ENCODE data around the gene CDAN1. TPM values are rescaled to one million over a fixed set of nuclear protein-coding genes. Genes with fewer than 3 reads are reported as not detected.

CDAN1 gene
- total and polyA plus RNA-seq, 3 donors from 2014 or later, result 17.1 to 43.5 (median 27.5) TPM

GRCh38 chr15:42742149-42742548 is 5.2 kb upstream of the CDAN1 start:
- H3K27me3 ChIP-seq, result no peaks in the 10 kb centered on the region
- H3K4me3 ChIP-seq, result no peak overlapping the region
- H3K36me3 ChIP-seq (ENCODE audit: low read depth, missing control alignments), result no peaks in the 10 kb centered on the region
- intact Hi-C loops (cut with DNase I; ENCODE audit: low total_unique reads), result no loop called here
- no peak for DNase-seq
- H3K27ac ChIP-seq, result no peak overlapping the region
- 72 to 78% methylated on average over 4 of the region's 4 CpGs for WGBS, 2 donors
- H3K9me3 ChIP-seq, result no peaks in the 10 kb centered on the region
- no peak for TF ChIP-seq CTCF (IDR thresholded peaks at IDR 0.05)
- no peak for TF ChIP-seq POLR2A (IDR thresholded peaks at IDR 0.05)
- H3K4me1 ChIP-seq, result no peaks in the 10 kb centered on the region

- 76 to 82% methylated on average over 2 of the region's 2 CpGs for WGBS, 2 donors
- TF ChIP-seq CTCF (IDR thresholded peaks at IDR 0.05), result no peak
- TF ChIP-seq POLR2A (IDR thresholded peaks at IDR 0.05), result no peak
- Histone ChIP-seq H3K36me3 (ENCODE audit: low read depth, missing control alignments) (no peaks in the 10 kb centered on the region), H3K4me1 (no peaks in the 10 kb centered on the region), H3K27me3 (no peaks in the 10 kb centered on the region), H3K9me3 (no peaks in the 10 kb centered on the region), H3K4me3 (no peak overlapping the region), H3K27ac (no peak overlapping the region)
- intact Hi-C loops (cut with DNase I; ENCODE audit: low total_unique reads), result no loop called here
- no peak for DNase-seq
Measured at GRCh38 chr15:42741710-42742109, 4.8 kb upstream of the CDAN1 start.

- H3K4me1 ChIP-seq, result peaks cover 11% of the 10 kb centered on the region
- H3K9me3 ChIP-seq, result no peaks in the 10 kb centered on the region
- H3K4me3 ChIP-seq, result peak overlapping the region; percentile 80 to 87
- H3K36me3 ChIP-seq (ENCODE audit: low read depth, missing control alignments), result no peaks in the 10 kb centered on the region
- no peaks in the 10 kb centered on the region for H3K27me3 ChIP-seq
- H3K27ac ChIP-seq, result peak overlapping the region; percentile 76 to 96
- TF ChIP-seq POLR2A (IDR thresholded peaks at IDR 0.05) (no peak), CTCF (IDR thresholded peaks at IDR 0.05) (peak in 1 of 3 experiments; percentile 4)
- no peak for DNase-seq
- intact Hi-C loops (cut with DNase I; ENCODE audit: low total_unique reads), result loop anchor here (10.0 kb wide), 1 partner anchor 187 kb away; the partner anchor contains the start of gene TTBK2
- WGBS, 2 donors, result 60 to 64% methylated on average over 21 of the region's 21 CpGs
Measured at GRCh38 chr15:42737529-42738328, 801 bp upstream of the CDAN1 start.

- Histone ChIP-seq H3K27me3 (no peaks in the 10 kb centered on the region), H3K9me3 (no peaks in the 10 kb centered on the region), H3K27ac (peak overlapping the region; percentile 76 to 96), H3K4me3 (peak overlapping the region; percentile 80 to 87), H3K4me1 (peaks cover 11% of the 10 kb centered on the region), H3K36me3 (ENCODE audit: low read depth, missing control alignments) (no peaks in the 10 kb centered on the region)
- intact Hi-C loops (cut with DNase I; ENCODE audit: low total_unique reads), result loop anchor here (10.0 kb wide), 1 partner anchor 189 kb away; the partner anchor contains the start of gene TTBK2
- DNase-seq, result no peak
- TF ChIP-seq POLR2A (IDR thresholded peaks at IDR 0.05) (no peak), CTCF (IDR thresholded peaks at IDR 0.05) (no peak)
- 1% methylated on average over 29 of the region's 55 CpGs; no CpG with 5 or more reads in 1 of the 2 donors for WGBS, 2 donors
Measured at GRCh38 chr15:42736178-42736792, 643 bp downstream of the CDAN1 start.
